ENCODE results near the gene RAD51AP2. TPM values are rescaled to one million over a fixed set of nuclear protein-coding genes. Genes with fewer than 3 reads are reported as not detected.
A peak's percentile ranks its signal among the peaks of the same experiment; 100 is the strongest.

RAD51AP2 gene
- total and polyA plus RNA-seq, 2 of the 13 experiments (the other 11 are each of a cell fraction or from before 2014, with no cell fraction given): 0.11 to 0.12 TPM

DNA sequence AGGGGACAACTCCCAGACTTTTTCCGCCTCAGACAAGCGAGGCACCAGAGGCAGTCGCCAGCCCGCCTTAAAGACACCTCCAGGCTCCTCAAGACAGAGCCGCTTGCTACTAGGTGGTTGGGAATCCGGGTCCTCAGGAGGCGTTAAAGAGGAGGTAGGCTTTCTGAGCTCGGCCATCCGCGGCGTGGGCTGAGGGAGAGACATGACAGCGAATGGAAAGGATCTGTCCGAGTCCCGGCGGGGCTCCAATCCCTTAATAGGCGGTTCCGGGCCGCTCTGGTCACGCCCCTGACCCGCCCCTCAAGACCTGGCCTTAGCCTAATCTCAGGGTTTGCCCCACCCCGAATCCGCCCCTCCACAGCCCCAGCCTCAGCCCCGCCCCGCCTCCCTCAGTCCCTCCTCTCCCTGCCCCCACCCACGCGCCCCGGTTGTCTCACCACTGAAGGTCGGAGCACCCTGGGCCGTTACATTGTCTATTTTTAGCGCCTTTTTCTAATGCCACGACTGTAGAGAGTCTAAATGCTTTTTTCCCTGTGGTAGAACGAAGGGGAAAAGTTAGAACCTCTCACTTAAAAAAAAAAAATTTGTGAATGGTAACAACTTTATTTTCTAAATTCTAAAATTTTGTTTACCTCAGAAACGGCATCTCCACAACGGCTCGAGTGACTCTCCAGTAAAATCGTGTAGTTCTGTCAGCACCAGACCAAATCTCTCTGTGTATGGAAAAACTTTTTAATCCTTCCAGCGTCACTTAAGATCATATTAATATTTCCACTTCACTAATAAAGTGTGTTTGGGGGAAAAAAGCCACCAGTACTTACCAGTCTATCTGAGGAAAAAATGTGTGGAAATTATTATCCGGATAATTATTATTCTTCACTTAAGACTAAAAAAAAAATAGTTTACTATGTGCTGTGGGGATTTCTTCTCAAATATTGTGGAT is at the start of gene RAD51AP2 (continued):
- TF ChIP-seq SOX13 (IDR thresholded peaks at IDR 0.05) (no peak), SOX13 (CRISPR knock-in tag; conservative IDR thresholded peaks at IDR 0.05 in 1 of 2, IDR thresholded peaks at IDR 0.05 in 1 of 2) (no peak), SMC3 (IDR thresholded peaks at IDR 0.05; ENCODE audit: low read length) (no peak), TEAD3 (CRISPR knock-in tag; optimal IDR thresholded peaks at IDR 0.05; ENCODE audit: borderline replicate concordance) (no peak), ZNF33B (CRISPR knock-in tag; IDR thresholded peaks at IDR 0.05) (no peak), MTA3 (CRISPR knock-in tag; IDR thresholded peaks at IDR 0.05) (no peak), HNF4A (CRISPR knock-in tag; IDR thresholded peaks at IDR 0.05) (no peak), ZNF780A (CRISPR knock-in tag; IDR thresholded peaks at IDR 0.05) (no peak), ZNF577 (CRISPR knock-in tag; IDR thresholded peaks at IDR 0.05; ENCODE audit: borderline replicate concordance, low read depth) (no peak), CHD4 (IDR thresholded peaks at IDR 0.05; ENCODE audit: borderline replicate concordance, low read length) (no peak), ZNF331 (CRISPR knock-in tag; IDR thresholded peaks at IDR 0.05) (no peak), MAFK (conservative IDR thresholded peaks at IDR 0.05 in 1 of 2, IDR thresholded peaks at IDR 0.05 in 1 of 2; ENCODE audit: low read length in 2 of 2) (no peak), KDM1A (CRISPR knock-in tag; IDR thresholded peaks at IDR 0.05) (no peak), ZNF550 (CRISPR knock-in tag; IDR thresholded peaks at IDR 0.05; ENCODE audit: borderline replicate concordance) (no peak), SOX5 (CRISPR knock-in tag; IDR thresholded peaks at IDR 0.05; ENCODE audit: borderline replicate concordance) (no peak), ZBTB7B (CRISPR knock-in tag; IDR thresholded peaks at IDR 0.05) (0 out of 2 replicates have a peak, but pooled peaks have one; percentile 39), HMG20B (CRISPR knock-in tag; conservative IDR thresholded peaks at IDR 0.05) (no peak), MXI1 (IDR thresholded peaks at IDR 0.05; ENCODE audit: borderline replicate concordance, low read depth, low read length) (no peak), DNMT1 (CRISPR knock-in tag; IDR thresholded peaks at IDR 0.05) (no peak)
- TF ChIP-seq, protein P1, sequence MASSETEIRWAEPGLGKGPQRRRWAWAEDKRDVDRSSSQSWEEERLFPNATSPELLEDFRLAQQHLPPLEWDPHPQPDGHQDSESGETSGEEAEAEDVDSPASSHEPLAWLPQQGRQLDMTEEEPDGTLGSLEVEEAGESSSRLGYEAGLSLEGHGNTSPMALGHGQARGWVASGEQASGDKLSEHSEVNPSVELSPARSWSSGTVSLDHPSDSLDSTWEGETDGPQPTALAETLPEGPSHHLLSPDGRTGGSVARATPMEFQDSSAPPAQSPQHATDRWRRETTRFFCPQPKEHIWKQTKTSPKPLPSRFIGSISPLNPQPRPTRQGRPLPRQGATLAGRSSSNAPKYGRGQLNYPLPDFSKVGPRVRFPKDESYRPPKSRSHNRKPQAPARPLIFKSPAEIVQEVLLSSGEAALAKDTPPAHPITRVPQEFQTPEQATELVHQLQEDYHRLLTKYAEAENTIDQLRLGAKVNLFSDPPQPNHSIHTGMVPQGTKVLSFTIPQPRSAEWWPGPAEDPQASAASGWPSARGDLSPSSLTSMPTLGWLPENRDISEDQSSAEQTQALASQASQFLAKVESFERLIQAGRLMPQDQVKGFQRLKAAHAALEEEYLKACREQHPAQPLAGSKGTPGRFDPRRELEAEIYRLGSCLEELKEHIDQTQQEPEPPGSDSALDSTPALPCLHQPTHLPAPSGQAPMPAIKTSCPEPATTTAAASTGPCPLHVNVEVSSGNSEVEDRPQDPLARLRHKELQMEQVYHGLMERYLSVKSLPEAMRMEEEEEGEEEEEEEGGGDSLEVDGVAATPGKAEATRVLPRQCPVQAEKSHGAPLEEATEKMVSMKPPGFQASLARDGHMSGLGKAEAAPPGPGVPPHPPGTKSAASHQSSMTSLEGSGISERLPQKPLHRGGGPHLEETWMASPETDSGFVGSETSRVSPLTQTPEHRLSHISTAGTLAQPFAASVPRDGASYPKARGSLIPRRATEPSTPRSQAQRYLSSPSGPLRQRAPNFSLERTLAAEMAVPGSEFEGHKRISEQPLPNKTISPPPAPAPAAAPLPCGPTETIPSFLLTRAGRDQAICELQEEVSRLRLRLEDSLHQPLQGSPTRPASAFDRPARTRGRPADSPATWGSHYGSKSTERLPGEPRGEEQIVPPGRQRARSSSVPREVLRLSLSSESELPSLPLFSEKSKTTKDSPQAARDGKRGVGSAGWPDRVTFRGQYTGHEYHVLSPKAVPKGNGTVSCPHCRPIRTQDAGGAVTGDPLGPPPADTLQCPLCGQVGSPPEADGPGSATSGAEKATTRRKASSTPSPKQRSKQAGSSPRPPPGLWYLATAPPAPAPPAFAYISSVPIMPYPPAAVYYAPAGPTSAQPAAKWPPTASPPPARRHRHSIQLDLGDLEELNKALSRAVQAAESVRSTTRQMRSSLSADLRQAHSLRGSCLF (CRISPR knock-in tag; IDR thresholded peaks at IDR 0.05; ENCODE audit: borderline replicate concordance): no peak
- TF ChIP-seq, protein P2, sequence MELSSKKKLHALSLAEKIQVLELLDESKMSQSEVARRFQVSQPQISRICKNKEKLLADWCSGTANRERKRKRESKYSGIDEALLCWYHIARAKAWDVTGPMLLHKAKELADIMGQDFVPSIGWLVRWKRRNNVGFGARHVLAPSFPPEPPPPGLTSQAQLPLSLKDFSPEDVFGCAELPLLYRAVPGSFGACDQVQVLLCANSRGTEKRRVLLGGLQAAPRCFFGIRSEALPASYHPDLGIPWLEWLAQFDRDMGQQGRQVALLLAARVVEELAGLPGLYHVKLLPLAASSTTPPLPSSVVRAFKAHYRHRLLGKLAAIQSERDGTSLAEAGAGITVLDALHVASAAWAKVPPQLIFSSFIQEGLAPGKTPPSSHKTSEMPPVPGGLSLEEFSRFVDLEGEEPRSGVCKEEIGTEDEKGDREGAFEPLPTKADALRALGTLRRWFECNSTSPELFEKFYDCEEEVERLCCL (CRISPR knock-in tag; IDR thresholded peaks at IDR 0.05; ENCODE audit: borderline replicate concordance): no peak
- TF ChIP-seq, protein P3, sequence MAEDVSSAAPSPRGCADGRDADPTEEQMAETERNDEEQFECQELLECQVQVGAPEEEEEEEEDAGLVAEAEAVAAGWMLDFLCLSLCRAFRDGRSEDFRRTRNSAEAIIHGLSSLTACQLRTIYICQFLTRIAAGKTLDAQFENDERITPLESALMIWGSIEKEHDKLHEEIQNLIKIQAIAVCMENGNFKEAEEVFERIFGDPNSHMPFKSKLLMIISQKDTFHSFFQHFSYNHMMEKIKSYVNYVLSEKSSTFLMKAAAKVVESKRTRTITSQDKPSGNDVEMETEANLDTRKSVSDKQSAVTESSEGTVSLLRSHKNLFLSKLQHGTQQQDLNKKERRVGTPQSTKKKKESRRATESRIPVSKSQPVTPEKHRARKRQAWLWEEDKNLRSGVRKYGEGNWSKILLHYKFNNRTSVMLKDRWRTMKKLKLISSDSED (CRISPR knock-in tag; IDR thresholded peaks at IDR 0.05): no peak

All from HepG2 (cell line).